Stimulated activated CD8-positive, alpha-beta memory T cell treated with anti-CD3 and anti-CD28 coated beads, Interleukin-7, amount 100 ng/mL, for 24 hours (primary cell): Measurements from ENCODE around the gene ABAT.

Source experiments
- DNase-seq: peaks from one replicate; pipeline ENCODE4 v3.0.0-alpha.2; 2020; ENCODE audit warnings: low read depth

The ABAT gene

GRCh38 chr16:8818504-8819270 lies 144.3 kb downstream of the ABAT start:
- no peak for DNase-seq

- no peak for DNase-seq
Observed at GRCh38 chr16:8819411-8820034, 145.1 kb downstream of the ABAT start.

- no peak for DNase-seq
Observed at GRCh38 chr16:8822403-8822802, 148.0 kb downstream of the ABAT start.

DNA sequence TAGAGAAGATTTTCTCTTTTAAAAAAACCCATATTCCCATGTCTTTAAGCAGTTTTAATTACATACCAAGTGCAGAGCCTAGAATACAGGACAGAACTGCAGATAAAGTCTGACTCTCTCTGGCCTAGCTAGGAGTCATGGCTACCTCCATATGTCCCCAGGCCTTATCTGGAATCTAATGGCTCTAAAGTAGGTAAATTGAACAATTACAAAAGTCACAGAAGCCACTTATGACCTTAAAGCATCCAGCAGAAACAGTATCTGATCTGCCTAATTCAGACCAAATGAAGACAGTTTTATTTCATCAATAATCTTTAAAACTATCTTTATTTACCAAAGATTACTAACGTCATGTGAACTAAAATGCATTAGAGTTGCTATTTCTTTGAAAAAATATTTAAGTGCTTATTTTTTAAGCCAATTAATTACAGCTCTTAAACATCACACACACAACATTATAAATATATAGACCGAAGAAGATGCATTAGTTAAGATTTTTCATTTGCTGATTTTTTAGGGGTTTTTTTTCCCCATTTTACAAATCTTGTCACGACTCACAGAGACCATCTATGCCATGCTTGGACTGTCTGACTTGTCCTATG lies 152.0 kb downstream of the ABAT start:
- DNase-seq = no peak

- no peak for DNase-seq
Observed at GRCh38 chr16:8828541-8829165, 154.2 kb downstream of the ABAT start.

DNA sequence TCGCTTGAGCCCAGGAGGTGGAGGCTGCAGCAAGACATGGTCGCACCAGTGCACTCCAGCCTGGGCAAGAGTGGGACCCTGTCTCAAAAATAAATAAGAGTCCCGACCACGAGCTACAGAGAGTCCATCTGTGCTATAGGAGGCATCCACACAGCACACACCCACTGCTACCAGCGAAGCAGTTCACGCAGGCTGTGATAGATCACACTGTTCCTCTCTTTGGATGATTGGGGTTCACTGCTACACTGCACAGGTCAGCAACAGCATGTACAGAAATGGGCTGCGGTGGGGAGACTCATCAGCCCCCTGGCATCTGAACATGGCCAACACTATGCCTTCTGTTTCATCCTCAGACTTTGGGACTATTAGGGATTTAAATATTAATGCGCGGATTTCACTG lies 157.0 kb downstream of the ABAT start:
- no peak for DNase-seq

DNA sequence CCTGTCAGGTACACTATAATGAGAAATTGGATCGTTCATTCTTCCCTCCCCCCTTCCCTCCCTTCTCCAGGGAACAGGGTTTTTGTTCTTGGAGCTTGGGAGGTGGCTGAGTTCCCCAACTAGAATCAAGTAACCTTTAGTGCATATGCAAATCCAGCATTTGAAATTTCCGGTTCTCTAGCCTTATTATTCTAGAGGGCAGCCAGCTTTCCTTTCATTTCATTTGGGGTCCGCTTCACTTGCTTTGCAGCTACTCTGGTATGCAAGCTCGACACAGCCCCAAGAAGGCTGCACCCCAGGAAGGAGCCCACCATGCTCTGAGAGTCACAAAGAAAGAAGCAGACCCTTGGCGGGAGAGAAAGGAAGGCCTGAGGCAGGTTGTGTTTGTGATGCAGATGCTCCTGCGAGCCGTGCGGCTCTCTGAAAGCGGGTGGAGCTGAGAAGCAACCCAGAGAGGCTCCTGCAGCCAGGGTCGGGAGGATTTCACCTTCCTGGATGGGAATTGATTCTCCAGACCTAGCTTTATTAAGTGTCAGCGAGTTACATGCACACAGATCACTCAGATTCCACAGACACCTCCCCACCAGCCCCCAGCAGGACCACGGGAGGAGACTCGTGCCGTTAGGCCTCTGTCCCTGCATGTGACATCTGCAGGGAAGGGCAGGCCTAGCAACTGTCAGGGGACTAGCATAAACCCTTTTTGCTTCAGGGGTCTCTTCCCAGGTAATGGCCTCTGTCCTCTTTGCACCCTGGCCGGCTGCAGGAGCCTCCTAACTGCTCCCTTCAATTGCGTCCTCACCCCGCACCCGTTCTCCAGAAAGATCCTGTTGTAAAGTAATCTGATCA lies 157.7 kb downstream of the ABAT start:
- DNase-seq = no peak

- no peak for DNase-seq
Observed at GRCh38 chr16:8832717-8833105, 158.3 kb downstream of the ABAT start.
